ENCODE results near the gene NEAT1.
"Not testable (repeated sequence)": the region's sequence is repeated elsewhere in the genome, so short reads cannot be mapped to it uniquely, and the experiment has no call there.

The NEAT1 gene

DNA sequence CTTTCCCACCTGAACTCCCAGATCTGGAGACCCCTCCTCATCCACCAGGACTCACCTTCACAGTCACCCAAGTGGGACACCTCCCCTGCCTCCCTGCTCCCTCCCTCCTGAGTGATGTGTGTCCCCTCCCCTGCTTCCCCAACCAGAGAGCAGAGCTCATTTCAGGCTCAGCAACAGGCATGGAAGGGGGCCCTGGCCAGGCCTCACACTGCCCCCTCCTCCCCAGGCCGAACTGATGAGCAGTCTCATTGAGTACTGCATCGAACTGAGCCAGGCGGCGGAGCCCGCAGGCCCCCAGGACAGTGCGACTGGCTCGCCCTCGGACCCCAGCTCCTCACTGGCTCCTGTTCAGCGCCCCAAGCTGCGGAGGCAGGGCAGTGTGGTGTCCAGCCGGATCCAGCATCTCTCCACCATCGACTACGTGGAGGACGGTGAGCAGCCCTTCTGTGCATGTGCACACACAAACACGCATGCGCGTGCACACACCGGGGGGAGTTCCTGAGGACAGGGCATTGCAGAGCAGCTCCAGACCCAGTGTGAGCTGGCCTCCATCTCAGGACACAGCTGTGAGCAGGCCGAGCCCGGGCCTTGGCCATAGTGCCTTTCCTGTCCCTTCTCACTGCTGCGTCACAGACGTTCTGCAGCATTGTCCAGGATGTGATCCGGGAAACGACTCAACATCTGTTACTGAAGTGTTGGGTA lies 17.8 kb upstream of the NEAT1 start:
- no peak for DNase-seq (ENCODE audit: low spot score)

DNA sequence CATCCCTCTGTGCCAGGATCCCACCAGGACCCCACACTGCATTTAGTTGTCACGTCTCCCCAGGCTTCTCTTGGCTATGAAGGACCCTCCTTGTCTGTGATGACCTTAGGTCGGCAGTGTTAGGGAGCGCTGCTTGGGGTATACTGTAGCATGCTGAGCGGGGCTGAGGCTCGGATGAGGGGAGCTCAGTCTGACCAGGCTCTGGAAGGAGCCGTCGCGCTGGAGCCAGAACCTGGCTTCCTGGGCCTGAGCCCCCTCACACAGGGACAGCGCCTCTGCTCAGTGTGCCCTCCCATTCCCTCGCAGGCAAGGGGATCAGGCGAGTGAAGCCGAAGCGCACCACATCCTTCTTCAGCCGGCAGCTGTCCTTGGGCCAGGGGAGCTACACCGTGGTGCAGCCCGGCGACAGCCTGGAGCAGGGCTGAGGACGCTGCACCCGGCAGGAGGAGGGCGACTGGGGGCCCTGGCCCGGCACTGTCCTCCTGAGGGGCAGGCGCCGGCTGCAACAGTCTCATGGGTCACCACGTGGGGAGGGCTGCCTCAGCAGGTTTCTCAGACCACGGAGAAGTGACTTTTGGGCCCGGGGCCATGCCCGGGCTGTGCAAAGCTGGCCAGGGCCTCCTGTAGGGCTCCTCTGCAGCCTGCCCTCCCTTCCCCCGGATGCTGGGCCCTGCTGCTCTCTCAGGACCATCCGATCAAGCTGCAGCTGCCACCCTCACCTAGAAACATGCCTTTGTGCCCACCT lies 11.5 kb upstream of the NEAT1 start:
- no peak for DNase-seq (ENCODE audit: low spot score)

DNA sequence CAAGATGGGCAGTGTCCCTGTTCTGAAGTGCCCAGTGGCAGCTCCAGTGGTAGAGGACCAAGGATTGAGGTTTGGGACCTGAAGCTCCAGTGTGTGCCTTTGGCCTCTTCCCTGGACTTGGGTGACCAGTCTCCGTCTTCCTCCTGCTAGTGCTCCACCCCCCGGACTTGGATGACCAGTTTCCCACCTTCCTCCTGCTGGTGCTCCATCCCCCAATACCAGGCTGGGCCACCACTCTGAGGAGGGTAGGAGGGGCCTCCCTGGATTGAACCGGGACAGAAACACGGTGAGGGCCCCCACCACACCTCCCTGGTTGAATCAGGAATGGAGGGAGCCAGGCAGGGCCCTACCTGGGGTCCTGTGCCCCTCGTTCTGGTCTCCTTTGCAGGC lies 10.9 kb upstream of the NEAT1 start:
- DNase-seq (ENCODE audit: low spot score), result no peak

DNA sequence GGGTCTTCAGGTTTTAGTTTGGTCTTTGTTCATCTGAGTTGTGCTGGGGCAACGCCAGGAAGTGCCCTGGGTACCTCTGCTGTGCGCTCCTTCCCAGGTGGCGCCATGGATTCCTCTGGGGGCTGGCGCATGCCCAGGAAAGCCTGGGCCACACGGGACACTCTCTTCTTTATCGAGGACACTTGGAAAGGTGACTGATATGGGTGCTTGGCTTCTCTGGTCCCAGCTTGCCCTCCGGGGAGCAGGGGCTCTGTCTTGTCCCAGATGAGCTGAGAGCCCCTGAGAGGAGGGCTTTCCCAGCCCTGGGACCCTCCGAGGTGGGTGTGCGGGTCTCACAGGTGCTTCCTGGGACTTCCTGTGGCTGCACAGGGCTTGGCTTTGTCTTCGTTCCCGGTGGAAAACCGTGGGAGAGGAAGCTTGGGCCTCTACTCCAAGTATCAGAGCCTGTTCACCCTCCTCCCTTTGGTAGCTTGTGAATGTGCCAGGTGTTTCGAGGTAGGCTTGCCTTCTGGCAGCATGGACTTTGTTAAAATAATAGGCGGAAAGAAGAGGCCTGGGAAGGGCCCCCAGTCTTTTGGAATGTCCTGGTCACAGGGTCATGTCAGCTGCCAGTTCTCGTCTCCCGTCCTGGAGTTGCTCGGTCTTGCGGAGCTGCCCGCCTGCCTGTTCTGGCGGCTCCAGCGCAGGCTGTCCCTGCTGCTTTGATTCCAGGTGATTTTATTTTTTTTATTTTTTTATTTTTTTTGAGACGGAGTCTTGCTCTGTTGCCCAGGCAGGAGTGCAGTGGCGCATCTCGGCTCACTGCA lies 10.1 kb upstream of the NEAT1 start:
- no peak for DNase-seq (ENCODE audit: low spot score)

DNA sequence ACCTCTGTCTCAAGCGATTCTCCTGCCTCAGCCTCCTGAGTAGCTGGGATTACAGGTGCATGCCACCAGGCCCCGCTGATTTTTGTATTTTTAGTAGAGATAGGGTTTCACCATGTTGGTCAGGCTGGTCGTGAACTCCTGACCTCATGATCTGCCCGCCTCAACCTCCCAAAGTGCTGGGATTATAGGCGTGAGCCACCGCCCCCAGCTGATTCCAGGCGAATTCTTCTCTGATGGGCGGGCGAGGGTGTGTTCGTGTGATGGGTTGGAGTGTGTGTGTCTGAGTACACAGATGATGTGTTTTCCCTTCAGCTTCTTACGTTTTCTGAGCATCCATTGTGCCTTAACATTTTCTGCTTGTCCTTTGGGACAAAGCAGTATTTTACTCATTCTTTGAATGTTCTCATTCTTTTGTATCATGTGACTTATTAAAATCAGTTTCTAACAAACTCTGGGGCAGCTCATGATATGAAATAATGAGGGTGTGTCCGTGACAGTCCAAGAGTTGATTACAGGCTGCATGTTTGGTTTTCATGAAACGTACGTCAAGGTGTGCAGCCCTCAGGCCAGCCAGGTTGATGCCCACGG lies 9.4 kb upstream of the NEAT1 start:
- DNase-seq (ENCODE audit: low spot score), result not testable (repeated sequence)

DNA sequence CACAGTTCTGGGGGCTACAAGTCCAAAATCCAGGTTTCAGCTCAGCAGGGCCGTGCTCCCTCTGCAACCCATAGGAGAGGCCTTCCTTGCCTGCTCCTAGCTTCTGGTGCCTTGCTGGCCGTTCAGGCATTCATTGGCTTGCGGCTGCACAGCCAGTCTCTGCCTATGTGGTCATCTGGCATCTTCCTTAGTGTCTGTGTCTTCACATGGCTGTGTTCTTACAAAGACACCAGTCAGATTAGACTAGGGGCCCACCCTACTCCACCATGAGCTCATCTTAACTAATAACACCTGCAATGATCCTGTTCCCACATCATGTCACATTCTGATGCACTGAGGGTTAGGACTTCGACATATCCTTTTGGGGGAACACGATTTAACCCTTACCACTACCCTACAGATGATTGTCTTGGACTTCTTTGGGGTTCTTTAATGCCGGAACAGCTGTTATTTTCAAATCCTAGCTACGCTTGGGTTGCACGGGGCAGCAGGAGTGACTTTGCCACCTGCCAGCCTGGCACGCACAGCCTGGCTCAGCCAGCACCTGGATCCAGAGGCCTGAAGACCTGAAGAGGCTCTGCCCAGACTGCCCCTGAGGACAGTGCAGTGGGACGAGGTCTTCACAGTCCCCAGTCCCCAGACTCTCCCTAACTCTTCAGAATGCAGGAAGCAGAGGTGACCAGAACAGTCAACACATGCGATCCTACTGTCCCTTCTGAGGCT lies 7.7 kb upstream of the NEAT1 start:
- DNase-seq (ENCODE audit: low spot score), result no peak

DNA sequence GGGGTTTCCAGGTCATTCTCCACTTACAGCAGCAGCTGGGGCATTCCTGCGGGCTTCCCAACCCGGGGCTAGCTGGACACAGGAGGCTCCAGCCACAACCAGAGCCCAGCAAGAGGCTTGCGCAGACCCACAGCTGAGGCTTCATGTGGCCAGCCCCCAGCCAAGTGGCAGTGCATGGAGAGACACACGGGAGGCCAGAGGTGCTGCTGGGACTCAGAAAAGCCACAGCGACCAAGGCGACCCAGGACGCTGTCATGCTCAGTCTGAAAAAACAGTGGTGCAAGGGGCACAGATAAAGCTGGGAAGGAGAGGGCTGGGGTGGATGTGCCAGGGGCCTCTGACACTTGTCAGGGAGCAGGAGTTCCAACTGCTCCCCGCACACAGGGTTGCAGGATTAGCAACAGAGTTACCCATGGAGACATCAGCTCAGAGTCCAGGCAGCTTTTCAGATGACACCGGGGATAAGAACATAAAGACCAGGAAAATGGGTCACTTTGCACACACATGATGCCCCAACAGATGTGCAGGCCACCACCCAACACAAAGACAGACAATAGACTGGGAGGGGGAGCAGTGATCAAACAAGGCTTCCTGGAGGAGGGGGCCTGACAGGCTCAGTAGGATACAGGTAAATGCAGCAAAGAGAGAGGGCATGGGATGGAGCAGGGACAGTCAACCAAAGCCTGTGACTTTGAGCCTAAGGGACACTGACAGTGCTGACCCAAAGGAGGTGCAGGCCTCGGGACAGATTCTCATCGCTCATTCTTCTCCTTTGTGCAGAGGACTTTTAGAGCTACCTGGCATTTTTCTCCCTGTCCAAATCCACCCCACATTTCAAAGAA lies 6.9 kb upstream of the NEAT1 start:
- DNase-seq (ENCODE audit: low spot score), result no peak

DNA sequence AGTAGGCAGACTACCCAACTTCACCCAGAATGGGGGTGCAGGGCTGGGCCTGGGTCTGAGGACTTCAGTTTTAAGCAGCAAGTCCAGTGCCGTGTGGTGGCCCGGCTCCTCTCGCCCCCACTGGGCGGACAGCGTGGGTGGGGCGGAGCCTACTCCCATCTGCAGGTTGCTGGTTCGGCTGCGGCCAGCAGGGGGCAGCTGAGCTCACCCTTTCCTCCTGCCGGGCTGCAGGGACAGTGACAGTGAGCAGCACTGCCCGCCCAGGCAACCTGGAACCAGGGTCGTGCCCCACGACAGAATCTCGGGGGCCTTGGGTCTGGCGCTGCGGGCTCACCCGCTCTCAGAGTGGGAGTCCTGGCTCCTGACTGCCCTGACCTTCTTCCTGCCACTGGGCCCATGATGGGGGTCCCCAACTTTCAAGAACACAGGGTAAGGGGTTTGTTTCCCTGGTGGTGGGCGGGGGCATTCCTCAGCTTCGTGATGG lies 6.2 kb upstream of the NEAT1 start:
- peak; percentile 93 for DNase-seq (ENCODE audit: low spot score)

DNA sequence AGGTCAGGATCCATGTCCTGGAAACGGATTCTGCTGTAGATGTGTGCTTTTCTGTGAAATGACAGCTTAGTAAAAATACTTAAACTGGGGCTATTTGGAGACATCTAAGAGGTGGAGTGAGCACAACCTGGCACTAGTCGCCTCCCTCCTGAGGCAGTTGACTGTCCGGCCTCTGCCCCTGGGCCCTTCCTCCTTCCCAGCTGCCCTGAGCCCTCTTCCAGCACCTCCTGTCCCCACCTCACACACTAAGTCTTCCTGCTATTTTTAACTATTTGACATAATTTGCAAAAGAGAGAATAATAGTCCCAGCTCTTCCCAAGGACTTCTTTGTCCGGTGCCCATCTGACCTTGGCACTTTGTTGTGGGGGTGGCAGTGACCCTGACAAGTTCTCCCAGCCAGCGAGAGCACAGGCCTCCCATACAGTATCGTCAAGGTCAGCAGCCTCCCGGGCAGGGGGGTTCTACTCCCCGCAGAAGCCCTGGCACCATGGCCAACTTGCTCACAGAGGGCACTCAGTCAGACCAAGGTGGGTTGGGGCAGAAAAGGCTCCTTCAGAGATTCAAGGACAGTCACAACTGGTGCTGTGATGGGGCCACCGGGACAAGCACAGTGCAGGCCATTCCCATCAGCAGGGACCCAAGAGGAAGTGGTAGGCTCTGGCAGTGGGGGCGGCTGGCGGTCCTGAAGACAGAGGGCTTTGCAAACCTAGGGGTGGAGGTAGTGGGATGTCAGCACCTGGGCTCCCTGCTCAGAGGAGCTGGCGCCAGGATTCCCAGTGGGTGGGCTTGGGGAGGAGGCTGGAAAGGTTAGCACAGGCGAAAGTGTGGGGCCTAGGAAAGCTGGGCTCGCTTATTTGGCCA lies 5.5 kb upstream of the NEAT1 start:
- DNase-seq (ENCODE audit: low spot score), result no peak

DNA sequence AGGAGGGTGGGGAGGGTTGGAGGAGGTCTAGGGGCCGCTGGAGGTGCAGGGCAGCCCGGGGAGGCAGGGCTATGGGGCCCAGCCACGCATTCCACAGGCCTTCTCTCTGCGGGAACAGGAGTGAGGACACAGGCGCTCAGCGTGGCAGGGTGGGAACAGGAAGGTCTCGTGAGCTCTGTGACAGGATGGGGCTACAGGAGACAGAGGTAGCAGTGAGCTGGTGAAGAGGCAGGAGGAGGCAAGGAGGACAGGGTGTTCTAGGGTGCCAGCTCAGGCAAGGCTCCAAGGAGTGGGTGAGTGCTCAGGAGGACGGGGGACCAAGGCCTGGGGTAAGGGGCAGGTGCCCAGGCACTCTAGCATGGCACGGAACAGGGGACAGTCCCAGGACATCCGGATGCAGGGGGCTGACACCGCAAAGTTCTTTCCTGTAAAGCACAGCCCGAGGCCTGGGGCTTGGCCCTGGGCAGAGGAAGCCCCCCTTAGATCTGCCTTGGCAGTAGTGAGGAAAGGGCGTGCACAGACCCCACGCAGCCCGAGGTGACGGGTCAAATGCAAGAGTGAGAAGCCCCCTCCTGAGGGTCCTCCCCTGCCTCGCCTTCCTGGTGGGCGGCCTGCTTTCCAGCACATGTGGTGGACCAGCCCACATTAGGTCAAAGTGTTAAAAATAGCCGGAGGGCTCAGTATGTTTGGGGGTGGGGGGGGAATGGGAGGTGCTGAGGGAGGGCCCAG lies 4.7 kb upstream of the NEAT1 start:
- peak; percentile 42 for DNase-seq (ENCODE audit: low spot score)

DNA sequence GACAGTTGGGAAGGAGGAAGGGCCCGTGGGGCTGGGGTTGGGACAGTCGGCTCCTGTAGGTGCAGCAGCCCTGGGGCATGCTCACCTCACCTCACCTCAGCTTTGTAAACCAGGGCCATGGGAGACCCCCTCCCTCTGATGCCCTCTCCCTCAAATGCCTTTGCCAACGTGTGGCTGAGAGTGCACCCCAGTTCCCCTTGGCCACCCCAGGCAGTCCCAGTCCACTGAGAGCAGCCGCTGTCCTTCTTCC lies 4.2 kb upstream of the NEAT1 start:
- no peak for DNase-seq (ENCODE audit: low spot score)

DNA sequence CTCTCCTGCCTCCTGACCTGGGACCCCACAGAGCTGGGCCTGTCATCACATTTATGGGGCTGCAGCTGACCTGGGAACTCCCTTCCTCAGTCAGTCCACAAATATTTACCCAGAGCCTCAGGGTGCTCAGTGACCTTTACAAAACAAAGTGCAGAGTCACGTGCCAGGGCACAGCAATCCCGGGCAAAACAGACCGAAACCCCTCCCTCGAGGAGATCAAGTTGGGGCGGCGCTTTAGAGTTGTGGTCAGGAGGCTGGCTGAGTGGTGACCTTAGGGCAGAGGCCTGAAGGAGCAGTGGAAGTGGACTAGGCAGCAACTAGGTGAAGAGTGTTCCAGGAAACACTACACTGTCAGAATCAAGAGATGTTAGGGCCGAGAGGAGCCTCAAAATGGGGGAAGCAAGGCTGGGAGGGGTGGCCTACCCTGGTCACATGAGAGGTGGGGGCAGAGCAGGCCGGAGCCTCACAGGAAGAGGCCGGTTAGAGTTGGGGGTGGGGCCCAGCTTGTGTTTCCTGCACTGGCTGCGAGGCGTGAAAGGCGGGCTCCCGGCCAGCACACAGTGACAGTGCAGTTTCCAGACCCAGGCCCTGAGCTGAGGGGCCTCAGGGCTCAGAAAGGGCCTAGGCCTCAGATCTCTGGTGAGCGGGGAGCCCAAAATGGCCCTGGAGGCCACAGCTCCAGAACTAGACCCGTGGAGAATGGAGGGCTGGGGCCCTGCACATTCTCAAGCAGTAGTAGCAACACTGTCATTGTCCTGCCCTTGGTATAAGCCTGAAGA lies 3.7 kb upstream of the NEAT1 start:
- peak; percentile 88 for DNase-seq (ENCODE audit: low spot score)

DNA sequence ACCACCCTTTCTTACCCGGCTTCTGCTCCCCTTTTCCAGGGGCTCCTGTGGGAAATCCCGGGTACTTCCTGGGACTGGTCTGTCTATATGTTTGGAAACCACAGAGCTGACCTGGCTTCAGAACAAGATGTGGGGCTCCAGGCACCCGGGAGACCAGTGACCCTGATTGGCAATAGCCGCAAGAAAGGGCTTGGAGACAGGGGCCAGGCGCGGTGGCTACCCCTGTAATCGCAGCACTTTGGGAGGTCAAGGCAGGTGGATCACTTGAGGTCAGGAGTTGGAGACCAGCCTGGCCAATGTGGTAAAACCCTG lies 3.2 kb upstream of the NEAT1 start:
- no peak for DNase-seq (ENCODE audit: low spot score)

DNA sequence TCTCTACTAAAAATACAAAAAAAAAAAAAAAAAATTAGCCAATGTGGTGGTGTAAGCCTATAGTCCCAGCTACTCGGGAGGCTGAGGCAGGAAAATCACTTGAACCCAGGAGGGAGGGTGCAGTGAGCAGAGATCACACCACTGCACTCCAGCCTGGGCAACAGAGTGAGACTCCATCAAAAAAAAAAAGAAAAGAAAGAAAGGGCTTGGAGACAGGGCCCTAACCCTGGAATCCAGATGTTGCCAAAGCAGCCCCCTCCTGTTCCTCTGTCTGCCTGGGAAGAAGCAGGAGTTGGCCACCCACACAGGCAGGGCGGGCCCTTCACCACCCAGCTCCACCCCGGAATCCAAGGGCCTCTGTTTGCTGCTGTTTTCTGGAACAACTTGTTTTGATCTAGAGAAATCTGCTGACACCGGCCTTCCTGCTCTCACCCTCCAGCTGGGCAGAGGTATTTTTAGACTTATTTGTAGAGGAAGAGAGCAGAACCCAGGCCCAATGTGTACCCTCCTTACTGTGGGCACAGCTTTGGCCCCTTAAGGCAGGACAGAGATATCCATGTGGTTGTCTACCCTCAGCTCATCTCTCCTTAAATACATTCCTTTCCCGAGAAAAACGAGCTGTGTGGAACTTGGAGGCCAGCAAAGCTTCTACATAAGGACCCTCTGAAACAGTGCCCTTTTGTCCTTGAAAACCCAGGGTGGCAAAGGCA lies 2.7 kb upstream of the NEAT1 start:
- DNase-seq (ENCODE audit: low spot score), result peak; percentile 83

DNA sequence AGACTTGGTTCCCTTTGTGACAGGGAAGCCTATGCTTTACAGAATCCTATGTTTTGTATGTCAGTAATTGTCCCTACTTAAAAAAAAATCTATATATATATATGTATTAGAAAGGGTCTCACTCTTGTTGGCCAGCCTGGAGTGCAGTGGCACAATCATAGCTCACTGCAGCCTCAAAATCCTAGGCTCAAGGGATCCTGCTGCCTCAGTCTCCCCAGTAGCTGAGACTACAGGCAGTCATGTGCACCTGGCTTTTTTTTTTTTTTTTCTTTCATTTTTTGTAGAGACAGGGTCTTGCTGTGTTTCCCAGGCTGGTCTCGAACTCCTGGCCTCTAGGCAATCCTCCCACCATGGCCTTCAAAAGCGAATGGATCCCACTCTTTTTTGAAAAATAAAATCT lies 2.1 kb upstream of the NEAT1 start:
- DNase-seq (ENCODE audit: low spot score), result no peak

DNA sequence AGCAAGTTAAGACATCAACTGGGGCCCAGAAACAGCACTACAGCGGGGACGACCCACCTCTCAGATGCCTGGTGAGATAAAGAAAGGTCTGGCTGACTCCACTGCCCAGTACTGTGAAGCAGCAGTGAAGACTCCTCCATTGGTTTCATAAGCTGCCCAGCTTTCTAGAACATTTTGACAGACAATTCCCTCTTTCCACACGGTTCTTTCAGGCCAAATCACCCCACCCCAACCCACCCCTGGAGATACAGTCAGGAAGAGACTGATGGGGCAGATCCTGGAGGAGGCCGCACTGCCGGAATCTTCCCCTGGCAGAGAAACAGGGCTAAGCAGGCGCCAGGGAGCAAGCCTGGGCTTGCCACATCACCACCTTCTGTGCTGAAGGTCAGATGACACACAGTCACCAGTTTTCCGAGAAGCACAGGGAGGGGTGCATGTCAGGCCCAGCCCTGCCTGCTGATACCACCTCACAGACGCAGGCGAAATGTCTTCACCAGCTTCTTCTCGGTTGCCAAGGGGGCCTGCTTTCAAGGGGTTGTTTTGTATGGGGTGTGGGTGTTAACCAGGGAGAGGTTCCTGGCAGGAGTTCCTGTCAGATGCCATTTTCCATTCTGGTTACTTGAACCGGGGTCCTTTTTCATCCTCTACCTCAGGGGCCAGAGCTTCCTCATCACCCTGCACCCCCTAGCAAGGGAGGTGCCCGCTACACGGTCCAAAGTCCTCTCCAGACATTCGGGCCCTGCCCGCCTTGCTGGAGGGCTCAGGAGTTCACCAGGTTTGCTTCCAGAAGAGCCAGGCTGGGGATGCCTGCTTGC lies 1.4 kb upstream of the NEAT1 start:
- DNase-seq (ENCODE audit: low spot score), result peak; percentile 97
